Astrocyte (in vitro differentiated cells and primary cell): ENCODE results near the gene ATXN1.

Experiments used
- CTCF ChIP-seq: IDR thresholded peaks from 2 replicates; pipeline ENCODE4 v1.5.1; 2011; ENCODE audit warnings: low read depth, mild to moderate bottlenecking, inconsistent platforms, low read length, moderate library complexity; ENCODE audit not compliant: insufficient read depth
- EZH2 ChIP-seq: IDR thresholded peaks from 2 replicates; pipeline ENCODE4 v1.6.1; 2012; ENCODE audit warnings: mild to moderate bottlenecking, low read length, inconsistent platforms; ENCODE audit not compliant: insufficient read depth

- TF ChIP-seq EZH2 (no peak), CTCF (no peak)
Measured at GRCh38 chr6:16688984-16689636, 72.2 kb downstream of the ATXN1 start.
